A673 (cell line): ENCODE data around the gene KCTD5.
"Not testable (repeated sequence)": the region's sequence is repeated elsewhere in the genome, so short reads cannot be mapped to it uniquely, and the experiment has no call there.

Source experiments
- EZH2 ChIP-seq: fragments of 200-600 bp; sonication (generic); IDR thresholded peaks from 2 replicates; pipeline ENCODE4 v1.6.1; 2017; ENCODE audit warnings: borderline replicate concordance, low read depth, mild to moderate bottlenecking, mixed read lengths, antibody characterized with exemption, low read length; ENCODE audit not compliant: poor library complexity, severe bottlenecking
- TF ChIP-seq, protein P1 (sequence below): fragments of 300-800, 200-600 bp; sonication (generic); conservative IDR thresholded peaks from 2 replicates; pipeline ENCODE4 v1.5.1; 2017; ENCODE audit warnings: low read depth, mild to moderate bottlenecking, antibody characterized with exemption, low read length, moderate library complexity, mixed read lengths

DNA sequence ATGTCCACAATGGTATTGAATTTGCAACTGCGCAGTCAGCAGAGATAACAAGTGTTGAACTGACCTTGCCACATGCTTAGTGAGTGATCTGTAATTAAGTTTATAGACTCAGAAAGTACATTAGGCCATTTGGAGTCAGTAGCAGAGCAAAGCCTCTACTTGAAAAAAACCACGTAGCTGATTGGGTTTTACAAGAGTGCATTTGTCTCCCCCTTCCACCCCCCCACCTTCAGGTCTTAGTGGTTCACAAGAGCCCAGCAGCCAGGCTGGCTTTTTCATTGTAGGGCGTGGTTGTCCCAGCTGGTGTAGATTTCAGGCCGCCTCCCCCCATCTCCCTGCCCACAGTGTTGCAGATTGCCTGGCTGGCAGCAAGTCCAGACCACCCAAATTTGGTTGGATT, 2.4 kb upstream of the KCTD5 start:
- TF ChIP-seq, protein P1, sequence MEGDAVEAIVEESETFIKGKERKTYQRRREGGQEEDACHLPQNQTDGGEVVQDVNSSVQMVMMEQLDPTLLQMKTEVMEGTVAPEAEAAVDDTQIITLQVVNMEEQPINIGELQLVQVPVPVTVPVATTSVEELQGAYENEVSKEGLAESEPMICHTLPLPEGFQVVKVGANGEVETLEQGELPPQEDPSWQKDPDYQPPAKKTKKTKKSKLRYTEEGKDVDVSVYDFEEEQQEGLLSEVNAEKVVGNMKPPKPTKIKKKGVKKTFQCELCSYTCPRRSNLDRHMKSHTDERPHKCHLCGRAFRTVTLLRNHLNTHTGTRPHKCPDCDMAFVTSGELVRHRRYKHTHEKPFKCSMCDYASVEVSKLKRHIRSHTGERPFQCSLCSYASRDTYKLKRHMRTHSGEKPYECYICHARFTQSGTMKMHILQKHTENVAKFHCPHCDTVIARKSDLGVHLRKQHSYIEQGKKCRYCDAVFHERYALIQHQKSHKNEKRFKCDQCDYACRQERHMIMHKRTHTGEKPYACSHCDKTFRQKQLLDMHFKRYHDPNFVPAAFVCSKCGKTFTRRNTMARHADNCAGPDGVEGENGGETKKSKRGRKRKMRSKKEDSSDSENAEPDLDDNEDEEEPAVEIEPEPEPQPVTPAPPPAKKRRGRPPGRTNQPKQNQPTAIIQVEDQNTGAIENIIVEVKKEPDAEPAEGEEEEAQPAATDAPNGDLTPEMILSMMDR: not testable (repeated sequence)
- TF ChIP-seq EZH2: not testable (repeated sequence)
